Measurements from ENCODE around the gene PTBP2.

GRCh38 chr1:96837781-96838216 is 116.2 kb downstream of the PTBP2 start:
- TF ChIP-seq CTCF (IDR thresholded peaks at IDR 0.05; ENCODE audit: low read depth, low read length) = no peak
- TF ChIP-seq POLR2A (IDR thresholded peaks at IDR 0.05; ENCODE audit: extremely low read depth, insufficient read length) = no peak

Data from NB4 (cell line).